Measurements from ENCODE around the gene SNAPC4.

DNA sequence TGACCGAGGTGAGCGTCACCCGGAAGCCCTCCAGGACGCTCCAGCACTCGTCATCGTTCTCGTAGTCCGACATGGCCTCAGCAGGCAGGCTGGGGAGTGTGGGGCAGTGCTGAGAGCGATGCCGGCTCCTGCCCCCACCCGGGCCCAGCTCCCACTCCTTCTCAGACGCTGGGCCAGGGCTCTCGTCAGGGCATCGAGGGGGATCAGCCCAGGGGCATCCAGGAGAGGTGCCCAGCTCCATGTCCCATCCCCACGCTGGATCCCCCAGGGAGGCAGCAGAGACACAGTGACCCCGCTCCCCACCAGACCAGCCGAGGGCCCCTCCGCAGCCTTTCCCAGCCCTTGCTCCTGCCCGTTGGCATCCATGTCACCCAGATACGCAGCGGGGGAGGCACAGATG lies 28.0 kb downstream of the SNAPC4 start:
- no peak for TF ChIP-seq SPI1 (IDR thresholded peaks at IDR 0.05; ENCODE audit: low read depth, low read length)
- TF ChIP-seq POLR2AphosphoS5 (IDR thresholded peaks at IDR 0.05; ENCODE audit: low read depth, low read length), result no peak
- no peak for TF ChIP-seq POLR2A (IDR thresholded peaks at IDR 0.05; ENCODE audit: low read depth, low read length)
- TF ChIP-seq TAF1 (IDR thresholded peaks at IDR 0.05; ENCODE audit: low read depth, low read length), result no peak
- no peak for TF ChIP-seq POU2F2 (IDR thresholded peaks at IDR 0.05; ENCODE audit: low read depth, low read length)
- no peak for TF ChIP-seq PAX5 (IDR thresholded peaks at IDR 0.05; ENCODE audit: insufficient read depth, low read length, severe bottlenecking)

Measured in GM12891 (cell line).